Karpas-422 (cell line): ENCODE measurements around the gene C2orf42. TPM values are rescaled to one million over a fixed set of nuclear protein-coding genes. Genes with fewer than 3 reads are reported as not detected.
"Not testable (repeated sequence)": the region's sequence is repeated elsewhere in the genome, so short reads cannot be mapped to it uniquely, and the experiment has no call there.

Source experiments
- DNase-seq: peaks from one replicate; pipeline ENCODE4 v3.0.0-alpha.2; 2015
- H2AFZ ChIP-seq: fragments of 200-600 bp; sonication (generic); 2 replicates; pipeline ENCODE4 v1.6.1; 2014; ENCODE audit warnings: antibody characterized with exemption, low read length, mixed read lengths
- H3K27ac ChIP-seq: fragments of 200-600 bp; sonication (generic); 2 replicates; pipeline ENCODE4 v1.5.1; 2014; ENCODE audit warnings: mild to moderate bottlenecking, low read length, moderate library complexity
- H3K27me3 ChIP-seq: fragments of 200-600 bp; sonication (generic); 2 replicates; pipeline ENCODE4 v1.6.1; 2014; ENCODE audit warnings: low read length, mixed read lengths
- H3K36me3 ChIP-seq: fragments of 200-600 bp; sonication (generic); 2 replicates; pipeline ENCODE4 v1.6.1; 2014; ENCODE audit warnings: low read length, mixed read lengths; ENCODE audit not compliant: insufficient read depth
- H3K4me1 ChIP-seq: fragments of 200-600 bp; sonication (generic); 2 replicates; pipeline ENCODE4 v1.6.1; 2014; ENCODE audit warnings: mild to moderate bottlenecking, low read length, mixed read lengths
- H3K4me2 ChIP-seq: fragments of 200-600 bp; sonication (generic); 2 replicates; pipeline ENCODE4 v1.6.1; 2014; ENCODE audit warnings: low read length, low read depth, mild to moderate bottlenecking; ENCODE audit not compliant: poor library complexity, severe bottlenecking
- H3K4me3 ChIP-seq: fragments of 200-600 bp; sonication (generic); 2 replicates; pipeline ENCODE4 v1.5.1; 2014; ENCODE audit warnings: mild to moderate bottlenecking, antibody characterized with exemption, low read length, mixed read lengths
- H3K79me2 ChIP-seq: fragments of 200-600 bp; sonication (generic); 2 replicates; pipeline ENCODE4 v1.6.1; 2014; ENCODE audit warnings: mild to moderate bottlenecking, low read length, mixed read lengths
- H3K9ac ChIP-seq: fragments of 200-600 bp; sonication (generic); 2 replicates; pipeline ENCODE4 v1.6.0; 2014; ENCODE audit warnings: low read length
- H3K9me2 ChIP-seq: fragments of 200-600 bp; sonication (generic), shearing (Covaris generic); replicated peaks from 2 replicates; pipeline ENCODE4 v1.6.0; 2014; ENCODE audit warnings: mild to moderate bottlenecking, low read length, moderate library complexity; ENCODE audit not compliant: insufficient read depth
- H3K9me3 ChIP-seq: fragments of 300-700, 200-600 bp; sonication (generic); 2 replicates; pipeline ENCODE4 v1.6.1; 2014; ENCODE audit warnings: low read length, mixed read lengths
- H4K20me1 ChIP-seq: fragments of 200-600 bp; sonication (generic); 2 replicates; pipeline ENCODE4 v1.6.1; 2014; ENCODE audit warnings: mild to moderate bottlenecking, antibody characterized with exemption, low read length, low read depth; ENCODE audit not compliant: insufficient read depth
- total RNA-seq: library from RNA; depleted of rRNA; stranded (reverse); fragments of >200 nt; shearing (Covaris generic); gene quantifications from 2 replicates; pipeline ENCODE4 v1.2.3, GENCODE V29; 2014; ENCODE audit warnings: low replicate concordance

C2orf42 gene
- total RNA-seq, 1 experiment from 2014 or later, result 30.0 TPM

GRCh38 chr2:70132244-70133126, 58.3 kb downstream of the C2orf42 start:
- H3K9me3 ChIP-seq, result no peaks in the 10 kb centered on the region
- peak; percentile 89 for DNase-seq
- H3K27me3 ChIP-seq, result no peaks in the 10 kb centered on the region
- no peaks in the 10 kb centered on the region for H3K9me2 ChIP-seq
- peak overlapping the region; percentile 82 for H3K4me2 ChIP-seq
- peak overlapping the region; percentile 90 for H3K27ac ChIP-seq
- no peaks in the 10 kb centered on the region for H4K20me1 ChIP-seq
- peak overlapping the region; percentile 62 for H3K4me3 ChIP-seq
- H3K9ac ChIP-seq, result peak overlapping the region; percentile 69
- peak overlapping the region; percentile 62 for H2AFZ ChIP-seq
- peaks cover 46% of the 10 kb centered on the region for H3K4me1 ChIP-seq
- no peaks in the 10 kb centered on the region for H3K79me2 ChIP-seq
- no peaks in the 10 kb centered on the region for H3K36me3 ChIP-seq

GRCh38 chr2:70131344-70132143, 59.3 kb downstream of the C2orf42 start:
- not testable (repeated sequence) for H4K20me1 ChIP-seq, H3K27me3 ChIP-seq, H3K36me3 ChIP-seq, H3K79me2 ChIP-seq, H3K9me3 ChIP-seq, H3K9me2 ChIP-seq
- peak overlapping the region; percentile 69 for H3K9ac ChIP-seq
- peak; percentile 44 for DNase-seq
- H2AFZ ChIP-seq, result peak overlapping the region; percentile 80
- H3K27ac ChIP-seq, result peak overlapping the region; percentile 90
- H3K4me2 ChIP-seq, result peak overlapping the region; percentile 82
- H3K4me1 ChIP-seq, result peaks cover 52% of the 10 kb centered on the region
- H3K4me3 ChIP-seq, result peak overlapping the region; percentile 62

GRCh38 chr2:70128005-70128404, 62.8 kb downstream of the C2orf42 start:
- no peaks in the 10 kb centered on the region for H3K36me3 ChIP-seq
- H3K27me3 ChIP-seq, result no peaks in the 10 kb centered on the region
- H2AFZ ChIP-seq, result peak overlapping the region; percentile 15
- no peak overlapping the region for H3K27ac ChIP-seq
- peaks cover 64% of the 10 kb centered on the region for H3K4me1 ChIP-seq
- DNase-seq, result no peak
- no peak overlapping the region for H3K4me3 ChIP-seq
- no peak overlapping the region for H3K4me2 ChIP-seq
- no peaks in the 10 kb centered on the region for H3K79me2 ChIP-seq
- no peaks in the 10 kb centered on the region for H3K9me3 ChIP-seq
- 0 out of 2 replicates have a peak overlapping the region, but pooled peaks have one; percentile 26 for H3K9ac ChIP-seq
- no peaks in the 10 kb centered on the region for H3K9me2 ChIP-seq
- no peaks in the 10 kb centered on the region for H4K20me1 ChIP-seq

GRCh38 chr2:70126413-70126812, 64.4 kb downstream of the C2orf42 start:
- no peak for DNase-seq
- Histone ChIP-seq H2AFZ (0 out of 2 replicates have a peak overlapping the region, but pooled peaks have one; percentile 19), H3K4me2 (peak overlapping the region; percentile 72), H3K9me2 (no peaks in the 10 kb centered on the region), H3K9ac (no peak overlapping the region), H3K27me3 (no peaks in the 10 kb centered on the region), H3K27ac (no peak overlapping the region), H3K9me3 (no peaks in the 10 kb centered on the region), H3K36me3 (no peaks in the 10 kb centered on the region), H3K4me1 (peaks cover 64% of the 10 kb centered on the region), H4K20me1 (no peaks in the 10 kb centered on the region), H3K4me3 (no peak overlapping the region), H3K79me2 (no peaks in the 10 kb centered on the region)

GRCh38 chr2:70125498-70125898, 65.3 kb downstream of the C2orf42 start:
- H3K4me3 ChIP-seq, result peak overlapping the region; percentile 62
- H2AFZ ChIP-seq, result peak overlapping the region; percentile 74
- H3K4me2 ChIP-seq, result peak overlapping the region; percentile 72

GRCh38 chr2:70124983-70125480, 65.8 kb downstream of the C2orf42 start:
- H3K4me3 ChIP-seq, result peak overlapping the region; percentile 62
- no peaks in the 10 kb centered on the region for H3K36me3 ChIP-seq
- DNase-seq, result peak; percentile 89
- H3K4me1 ChIP-seq, result peaks cover 68% of the 10 kb centered on the region
- H3K9ac ChIP-seq, result peak overlapping the region; percentile 73
- H3K9me3 ChIP-seq, result no peaks in the 10 kb centered on the region
- H2AFZ ChIP-seq, result peak overlapping the region; percentile 74
- peak overlapping the region; percentile 73 for H3K27ac ChIP-seq
- H3K4me2 ChIP-seq, result peak overlapping the region; percentile 72
- no peaks in the 10 kb centered on the region for H3K9me2 ChIP-seq
- H3K27me3 ChIP-seq, result no peaks in the 10 kb centered on the region
- no peaks in the 10 kb centered on the region for H3K79me2 ChIP-seq
- no peaks in the 10 kb centered on the region for H4K20me1 ChIP-seq

More at GRCh38 chr2:70125498-70125898, 65.3 kb downstream of the C2orf42 start:
- Histone ChIP-seq H3K4me1 (peaks cover 68% of the 10 kb centered on the region), H4K20me1 (no peaks in the 10 kb centered on the region), H3K9ac (peak overlapping the region; percentile 73), H3K27me3 (no peaks in the 10 kb centered on the region), H3K9me3 (no peaks in the 10 kb centered on the region), H3K9me2 (no peaks in the 10 kb centered on the region), H3K27ac (peak overlapping the region; percentile 73), H3K79me2 (no peaks in the 10 kb centered on the region), H3K36me3 (no peaks in the 10 kb centered on the region)
- no peak for DNase-seq

GRCh38 chr2:70123829-70124116, 67.0 kb downstream of the C2orf42 start:
- Histone ChIP-seq H3K27ac (peak overlapping the region; percentile 73), H3K4me2 (peak overlapping the region; percentile 72), H3K9me2 (no peaks in the 10 kb centered on the region), H3K36me3 (no peaks in the 10 kb centered on the region), H3K4me1 (peaks cover 68% of the 10 kb centered on the region), H2AFZ (no peak overlapping the region), H3K9ac (peak overlapping the region; percentile 73), H3K27me3 (no peaks in the 10 kb centered on the region), H3K9me3 (no peaks in the 10 kb centered on the region), H3K79me2 (no peaks in the 10 kb centered on the region), H4K20me1 (no peaks in the 10 kb centered on the region), H3K4me3 (peak overlapping the region; percentile 62)
- DNase-seq, result no peak
